Measurements from ENCODE around the gene ARHGAP25.

- TF ChIP-seq SIN3A (IDR thresholded peaks at IDR 0.05; ENCODE audit: low read depth, low read length) (no peak), CBFB (IDR thresholded peaks at IDR 0.05; ENCODE audit: low read depth) (no peak), ZNF274 (IDR thresholded peaks at IDR 0.05; ENCODE audit: insufficient read depth, insufficient read length) (no peak), RUNX3 (IDR thresholded peaks at IDR 0.05; ENCODE audit: low read length) (no peak), PBX3 (IDR thresholded peaks at IDR 0.05; ENCODE audit: insufficient replicate concordance, low read depth, low read length) (no peak), POLR2A (IDR thresholded peaks at IDR 0.05; ENCODE audit: low read depth, low read length) (no peak)
- TF ChIP-seq, protein P1, sequence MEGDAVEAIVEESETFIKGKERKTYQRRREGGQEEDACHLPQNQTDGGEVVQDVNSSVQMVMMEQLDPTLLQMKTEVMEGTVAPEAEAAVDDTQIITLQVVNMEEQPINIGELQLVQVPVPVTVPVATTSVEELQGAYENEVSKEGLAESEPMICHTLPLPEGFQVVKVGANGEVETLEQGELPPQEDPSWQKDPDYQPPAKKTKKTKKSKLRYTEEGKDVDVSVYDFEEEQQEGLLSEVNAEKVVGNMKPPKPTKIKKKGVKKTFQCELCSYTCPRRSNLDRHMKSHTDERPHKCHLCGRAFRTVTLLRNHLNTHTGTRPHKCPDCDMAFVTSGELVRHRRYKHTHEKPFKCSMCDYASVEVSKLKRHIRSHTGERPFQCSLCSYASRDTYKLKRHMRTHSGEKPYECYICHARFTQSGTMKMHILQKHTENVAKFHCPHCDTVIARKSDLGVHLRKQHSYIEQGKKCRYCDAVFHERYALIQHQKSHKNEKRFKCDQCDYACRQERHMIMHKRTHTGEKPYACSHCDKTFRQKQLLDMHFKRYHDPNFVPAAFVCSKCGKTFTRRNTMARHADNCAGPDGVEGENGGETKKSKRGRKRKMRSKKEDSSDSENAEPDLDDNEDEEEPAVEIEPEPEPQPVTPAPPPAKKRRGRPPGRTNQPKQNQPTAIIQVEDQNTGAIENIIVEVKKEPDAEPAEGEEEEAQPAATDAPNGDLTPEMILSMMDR (IDR thresholded peaks at IDR 0.05 in 2 of 3, conservative IDR thresholded peaks at IDR 0.05 in 1 of 3; ENCODE audit: control insufficient read depth in 2 of 3, extremely low read depth in 1 of 3, insufficient read depth in 1 of 3, low read depth in 3 of 3, low read length in 3 of 3) = no peak
Measured at GRCh38 chr2:68791914-68792313, 57.3 kb downstream of the ARHGAP25 start.

Data from GM12878 (cell line).